ENCODE data around the gene PIP5KL1. TPM values are rescaled to one million over a fixed set of nuclear protein-coding genes. Genes with fewer than 3 reads are reported as not detected.

The PIP5KL1 gene
- total RNA-seq, 1 experiment from 2014 or later: 7.8 TPM

DNA sequence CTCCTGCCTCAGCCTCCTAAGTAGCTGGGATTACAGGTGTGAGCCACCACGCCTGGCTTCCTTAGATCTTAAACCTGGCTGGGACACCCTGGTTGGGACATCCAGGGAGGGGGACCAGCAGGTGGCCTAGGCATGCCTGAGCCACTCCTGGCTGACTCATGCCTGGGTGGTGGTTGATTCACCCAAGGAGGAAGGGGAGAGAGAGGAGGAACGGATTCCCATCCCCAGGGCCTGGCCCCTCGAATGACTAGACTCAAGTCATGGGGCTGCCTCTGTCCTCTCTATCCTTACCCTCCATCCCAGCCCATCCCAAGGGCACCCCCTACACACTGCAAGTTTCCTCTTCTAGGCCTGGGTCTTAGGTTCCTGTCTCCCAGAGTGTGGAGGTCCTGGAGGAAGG lies 37.5 kb upstream of the PIP5KL1 start:
- peak overlapping the region; percentile 94 for H3K27ac ChIP-seq (ENCODE audit: low read length)
- ChIA-PET CTCF (no interaction called here), POLR2A (interaction anchor here (0.6 kb wide), 1 partner anchor 29 kb away, joined by 7 read pairs; no protein-coding TSS in a partner anchor)
- in situ Hi-C loops (cut with HindIII; ENCODE audit: low pct_unique_long_range_greater_than_20kb, low sequenced_read_pairs): no loop called here
- no peaks in the 10 kb centered on the region for H3K9me3 ChIP-seq (ENCODE audit: control insufficient read depth, insufficient read depth, low read depth, low read length)
- TF ChIP-seq TCF7L2 (IDR thresholded peaks at IDR 0.05; ENCODE audit: low read depth, low read length) (no peak), POLR2AphosphoS5 (IDR thresholded peaks at IDR 0.05; ENCODE audit: low read depth, low read length) (no peak), CTCF (IDR thresholded peaks at IDR 0.05) (no peak), REST (IDR thresholded peaks at IDR 0.05; ENCODE audit: insufficient read depth in 1 of 2, low read depth in 2 of 2, low read length in 1 of 2) (no peak), SIN3A (IDR thresholded peaks at IDR 0.05; ENCODE audit: borderline replicate concordance, insufficient read depth, low read depth, low read length) (no peak)
- H3K4me3 ChIP-seq (ENCODE audit: low read depth in 2 of 2, low read length in 2 of 2): peak overlapping the region in 1 of 2 experiments; percentile 98; a peak in 2 of 4 replicates
- no peaks in the 10 kb centered on the region for H3K27me3 ChIP-seq (ENCODE audit: control insufficient read depth, insufficient read depth, low read length)
- peak; percentile 69 for DNase-seq (ENCODE audit: low read depth, low spot score)
- intact Hi-C loops (cut with micrococcal nuclease; ENCODE audit: unreplicated experiment): no loop called here
- peaks cover 95% of the 10 kb centered on the region for H3K4me1 ChIP-seq (ENCODE audit: control insufficient read depth, insufficient read depth, low read length)
- H3K36me3 ChIP-seq (ENCODE audit: control insufficient read depth, insufficient read depth, low read length): no peaks in the 10 kb centered on the region
- BruUV-seq (replicated peaks): no TSS peak
- peak; percentile 42 for ATAC-seq

GRCh38 chr9:127967151-127967809 lies 36.7 kb upstream of the PIP5KL1 start:
- TF ChIP-seq TCF7L2 (IDR thresholded peaks at IDR 0.05; ENCODE audit: low read depth, low read length) (no peak), POLR2AphosphoS5 (IDR thresholded peaks at IDR 0.05; ENCODE audit: low read depth, low read length) (no peak), CTCF (IDR thresholded peaks at IDR 0.05) (no peak), REST (IDR thresholded peaks at IDR 0.05; ENCODE audit: insufficient read depth in 1 of 2, low read depth in 2 of 2, low read length in 1 of 2) (no peak), SIN3A (IDR thresholded peaks at IDR 0.05; ENCODE audit: borderline replicate concordance, insufficient read depth, low read depth, low read length) (no peak)
- POLR2A ChIA-PET: no interaction called here
- Histone ChIP-seq H3K36me3 (ENCODE audit: control insufficient read depth, insufficient read depth, low read length) (no peaks in the 10 kb centered on the region), H3K27me3 (ENCODE audit: control insufficient read depth, insufficient read depth, low read length) (no peaks in the 10 kb centered on the region), H3K4me3 (ENCODE audit: low read depth in 2 of 2, low read length in 2 of 2) (peak overlapping the region in 1 of 2 experiments; percentile 31; a peak in 1 of 4 replicates), H3K9me3 (ENCODE audit: control insufficient read depth, insufficient read depth, low read depth, low read length) (no peaks in the 10 kb centered on the region), H3K27ac (ENCODE audit: low read length) (peak overlapping the region; percentile 94), H3K4me1 (ENCODE audit: control insufficient read depth, insufficient read depth, low read length) (peaks cover 95% of the 10 kb centered on the region)
- in situ Hi-C loops (cut with HindIII; ENCODE audit: low pct_unique_long_range_greater_than_20kb, low sequenced_read_pairs) (no loop called here), intact Hi-C loops (cut with micrococcal nuclease; ENCODE audit: unreplicated experiment) (no loop called here)
- no TSS peak for BruUV-seq (replicated peaks)
- no peak for DNase-seq (ENCODE audit: low read depth, low spot score)
- ATAC-seq: no peak
- CTCF ChIA-PET: no interaction called here

All from Panc1 (cell line).